Measurements from ENCODE around the gene COL23A1.
"Not testable (repeated sequence)": the region's sequence is repeated elsewhere in the genome, so short reads cannot be mapped to it uniquely, and the experiment has no call there.

COL23A1 gene

DNA sequence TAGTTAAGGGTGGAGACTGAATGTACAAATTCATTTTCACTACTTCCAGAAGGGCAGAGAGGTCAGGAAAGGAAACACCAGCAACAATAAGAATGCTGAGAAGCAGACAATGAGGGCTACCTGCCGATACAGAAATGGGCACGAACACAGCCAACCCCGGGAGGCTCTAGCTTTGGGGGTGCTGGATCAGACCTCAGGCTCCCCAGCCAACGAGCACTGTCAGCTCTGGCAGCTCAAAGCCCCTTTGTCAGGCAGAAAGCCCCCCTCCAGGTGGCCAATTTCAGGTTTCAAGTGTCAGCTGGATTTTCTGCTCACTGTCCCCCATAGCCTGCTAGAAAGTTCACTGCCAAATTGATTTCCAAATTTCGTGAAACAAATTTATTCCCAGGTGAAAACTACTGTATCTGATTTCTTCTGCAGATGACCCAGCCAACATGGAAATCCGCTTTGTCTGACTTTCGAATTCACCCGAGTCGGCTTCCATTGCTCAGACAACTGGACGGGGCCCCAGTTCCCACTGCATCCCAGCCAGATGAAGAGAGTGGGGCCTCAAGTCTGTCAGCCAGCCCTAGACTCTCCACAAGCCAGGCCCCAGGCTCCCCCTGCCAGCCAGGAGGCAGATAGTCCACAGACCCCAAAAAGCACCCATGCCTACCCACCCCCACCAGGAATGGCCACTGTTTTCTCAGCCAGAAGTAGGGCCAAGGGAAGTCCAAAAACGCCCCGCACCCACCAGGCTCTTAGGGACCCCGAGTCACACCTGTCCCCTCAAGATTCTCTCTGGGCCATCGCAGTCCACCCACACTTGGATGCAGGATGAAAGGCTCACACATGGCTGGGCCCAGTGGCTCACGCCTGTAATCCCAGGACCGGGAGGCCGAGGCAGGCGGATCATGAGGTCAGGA, 261.1 kb downstream of the COL23A1 start:
- DNase-seq: no peak

DNA sequence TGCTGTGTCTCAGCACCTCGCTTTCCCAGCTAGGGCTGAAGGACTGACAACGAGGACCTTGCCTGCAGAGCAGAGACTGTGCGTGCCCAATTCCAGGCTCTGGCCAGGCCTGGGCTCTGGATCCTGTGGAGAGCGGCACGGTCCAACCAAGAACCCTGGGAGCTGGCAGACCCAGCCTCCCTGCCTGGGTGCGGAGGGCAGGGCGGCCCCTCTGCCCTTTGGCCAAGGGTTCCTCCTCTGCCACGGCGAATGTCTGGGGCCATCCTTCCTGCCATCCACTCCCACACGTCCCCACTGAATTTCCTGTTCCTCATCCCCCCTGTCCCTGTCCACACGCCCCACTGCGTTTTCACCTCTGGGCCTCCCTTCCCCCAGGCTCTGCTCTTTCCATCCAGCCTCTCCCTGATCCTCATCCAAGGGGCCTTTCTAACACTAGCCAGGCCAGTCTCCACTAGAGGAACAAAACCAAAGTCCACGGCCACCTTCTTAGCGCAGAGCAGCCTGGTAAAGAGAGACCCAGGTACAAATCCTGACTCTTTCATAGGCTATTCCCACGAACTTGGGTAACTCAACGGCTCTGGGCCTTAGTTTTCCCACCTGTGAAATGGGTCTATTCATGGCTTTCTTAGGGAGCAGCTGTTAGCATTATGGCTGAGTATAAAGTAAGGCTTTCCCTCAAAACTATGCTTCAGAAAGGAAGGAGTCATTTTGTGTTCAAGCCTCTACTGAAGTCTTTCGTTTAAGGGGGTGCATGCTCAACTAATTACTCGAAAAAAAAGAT, 262.1 kb downstream of the COL23A1 start:
- no peak for DNase-seq

DNA sequence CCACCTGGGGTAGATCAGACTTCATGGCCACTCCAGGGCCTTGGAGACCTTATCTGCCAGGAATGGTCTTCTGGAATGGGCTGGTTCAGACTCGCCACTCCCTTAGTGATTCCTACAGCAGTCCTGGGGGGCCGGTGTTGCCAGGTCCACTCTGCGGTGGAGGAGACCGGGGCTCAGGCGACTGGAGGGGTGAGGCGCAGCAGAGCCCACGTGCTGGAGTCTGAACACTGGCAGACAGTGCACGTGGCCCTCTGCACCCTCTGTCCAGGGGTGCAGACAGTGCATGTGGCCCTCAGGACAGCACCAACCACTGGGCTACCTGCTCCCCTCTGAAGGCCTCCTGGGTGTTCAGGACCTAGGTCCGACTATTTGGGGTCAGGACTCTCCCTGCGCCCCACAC, 262.7 kb downstream of the COL23A1 start:
- no peak for DNase-seq

DNA sequence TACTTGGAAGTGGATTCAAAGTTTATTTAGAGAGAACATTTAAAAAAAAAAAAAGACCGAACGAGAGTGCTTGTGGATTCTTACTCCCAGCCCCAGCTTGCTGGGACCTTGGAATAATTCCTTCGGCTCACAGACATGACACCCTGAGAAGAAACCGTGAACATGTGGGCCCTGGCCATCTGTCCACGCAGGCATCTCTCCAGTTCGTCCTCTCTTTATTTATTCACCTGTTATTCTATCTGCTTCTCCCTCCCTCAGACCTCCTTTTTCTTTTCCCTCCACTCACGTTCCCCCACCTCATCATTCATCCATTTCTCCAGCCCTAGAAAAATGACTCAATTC, 263.8 kb downstream of the COL23A1 start:
- no peak for DNase-seq

DNA sequence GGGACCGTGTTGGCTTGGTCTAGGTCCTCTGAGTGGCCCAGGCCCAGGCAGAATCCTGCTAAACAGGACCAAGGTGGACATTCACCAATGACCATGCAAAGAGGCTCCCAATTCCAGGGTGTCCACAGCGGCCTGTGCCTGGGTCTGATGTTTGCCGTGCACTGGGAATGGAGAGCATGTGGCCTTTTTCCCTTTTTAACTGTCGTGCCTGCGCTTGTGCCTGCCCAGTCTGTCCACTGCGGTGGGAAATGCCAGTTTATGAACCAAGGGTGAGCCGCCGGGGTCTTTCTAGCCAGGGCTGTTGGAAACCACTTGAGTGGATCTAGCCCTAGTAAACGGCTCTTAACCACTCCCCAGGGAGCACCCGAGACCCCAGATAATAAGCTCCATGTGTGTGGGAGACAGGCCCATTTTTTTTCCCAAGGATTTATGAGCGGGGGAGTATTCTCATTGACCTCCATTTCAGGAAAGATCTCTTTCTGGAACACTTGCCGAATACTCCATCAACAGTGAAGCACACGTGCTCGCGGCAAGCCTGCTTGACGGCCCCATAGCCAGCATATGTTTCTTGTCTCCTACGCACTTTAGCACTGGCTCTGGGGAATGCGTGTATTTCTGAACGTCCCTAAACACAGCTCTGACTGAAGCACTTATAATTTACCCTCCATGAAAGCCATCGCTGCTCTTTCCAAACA, 264.4 kb downstream of the COL23A1 start:
- DNase-seq: no peak

DNA sequence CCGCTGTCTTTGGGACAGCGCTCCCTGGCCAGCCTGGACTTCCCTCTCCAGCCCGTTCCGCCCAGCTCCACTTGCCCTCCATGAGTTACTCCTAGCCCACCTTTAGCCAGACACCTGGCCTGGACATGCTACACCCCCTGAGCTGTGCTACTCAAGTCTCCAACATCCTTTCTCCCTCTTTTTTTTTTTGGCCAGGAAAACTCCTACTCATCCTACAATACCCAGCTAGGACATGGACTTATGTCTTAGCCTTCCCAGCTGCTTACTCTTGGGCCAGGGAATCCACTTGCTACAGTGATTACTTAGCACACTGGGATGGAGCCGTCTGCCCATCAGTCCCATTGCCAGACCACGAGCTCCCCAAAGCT, 264.9 kb downstream of the COL23A1 start:
- DNase-seq: no peak

DNA sequence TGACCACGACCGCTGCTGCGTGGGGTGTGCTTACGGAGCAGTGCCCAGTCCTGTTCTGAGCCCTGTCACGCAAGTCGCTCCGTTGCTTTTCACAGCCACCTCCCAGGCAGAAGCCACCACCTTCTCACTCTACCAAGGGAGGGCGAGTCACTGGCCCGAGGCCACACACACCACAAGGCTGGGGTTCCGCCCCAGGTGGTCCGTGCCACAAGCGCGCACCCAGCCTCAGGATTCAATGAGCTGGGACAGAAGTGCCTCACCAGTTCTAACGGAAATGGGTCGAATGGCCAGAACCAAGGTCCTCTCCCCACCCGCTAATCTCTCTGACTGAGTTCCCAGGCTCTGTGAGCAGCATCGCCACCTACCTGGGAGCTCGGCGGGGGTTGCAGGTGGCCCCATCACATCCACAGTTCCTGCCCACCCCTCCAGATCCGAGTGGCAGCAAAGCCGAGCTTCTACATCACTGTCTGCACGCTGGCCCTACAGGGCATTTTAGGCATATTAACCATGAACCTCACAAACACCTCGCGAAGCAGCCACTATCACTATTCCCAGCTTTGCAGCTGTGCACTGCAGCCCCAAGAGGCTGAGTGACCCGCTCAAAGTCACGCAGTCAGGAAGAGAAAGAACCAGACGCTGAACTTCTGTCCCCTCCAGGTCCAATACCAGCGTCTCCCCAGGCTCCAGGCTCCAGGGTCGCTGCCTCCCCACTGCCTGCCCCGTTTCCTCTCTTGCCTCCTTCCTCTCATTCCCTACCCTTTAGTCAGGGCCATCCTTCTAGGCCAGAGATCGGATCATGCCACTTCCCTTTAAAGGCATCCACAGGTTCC, 265.5 kb downstream of the COL23A1 start:
- no peak for DNase-seq

DNA sequence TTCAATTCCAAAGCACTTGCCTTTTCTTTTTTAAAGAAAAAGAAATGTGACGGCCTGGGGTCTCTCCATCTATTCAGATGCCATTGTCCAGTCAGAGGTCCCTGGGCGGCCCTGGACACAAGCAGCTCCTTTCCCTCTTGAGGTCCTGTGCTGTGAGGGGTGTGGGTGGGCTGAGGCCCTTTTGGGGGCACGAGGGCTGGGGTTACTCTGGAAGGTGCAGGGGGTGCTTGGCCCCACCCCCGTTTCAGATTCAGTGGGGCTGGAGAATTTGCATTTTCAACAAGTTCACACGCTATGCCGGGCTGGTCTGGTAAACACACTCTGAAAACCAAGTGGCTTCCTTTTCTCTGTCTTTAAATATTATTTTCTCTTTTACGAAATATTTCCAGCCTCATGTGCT, 266.2 kb downstream of the COL23A1 start:
- no peak for DNase-seq

DNA sequence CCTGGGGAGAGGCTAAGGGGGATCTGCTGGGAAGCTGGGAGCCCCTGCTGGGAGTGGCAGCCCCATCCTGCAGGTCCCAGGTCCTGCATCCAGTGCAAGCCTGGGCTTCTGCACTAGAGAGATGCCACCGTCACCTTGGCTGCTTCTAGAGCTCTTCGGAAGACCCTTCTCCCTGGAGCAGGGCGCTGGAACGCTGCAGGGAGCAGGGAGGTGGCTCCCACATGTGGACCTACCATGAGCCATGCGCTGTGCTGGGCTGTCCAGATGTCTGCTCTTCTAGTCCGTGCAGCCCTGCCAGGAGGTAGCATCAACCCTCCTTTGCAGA, 266.7 kb downstream of the COL23A1 start:
- DNase-seq: no peak

DNA sequence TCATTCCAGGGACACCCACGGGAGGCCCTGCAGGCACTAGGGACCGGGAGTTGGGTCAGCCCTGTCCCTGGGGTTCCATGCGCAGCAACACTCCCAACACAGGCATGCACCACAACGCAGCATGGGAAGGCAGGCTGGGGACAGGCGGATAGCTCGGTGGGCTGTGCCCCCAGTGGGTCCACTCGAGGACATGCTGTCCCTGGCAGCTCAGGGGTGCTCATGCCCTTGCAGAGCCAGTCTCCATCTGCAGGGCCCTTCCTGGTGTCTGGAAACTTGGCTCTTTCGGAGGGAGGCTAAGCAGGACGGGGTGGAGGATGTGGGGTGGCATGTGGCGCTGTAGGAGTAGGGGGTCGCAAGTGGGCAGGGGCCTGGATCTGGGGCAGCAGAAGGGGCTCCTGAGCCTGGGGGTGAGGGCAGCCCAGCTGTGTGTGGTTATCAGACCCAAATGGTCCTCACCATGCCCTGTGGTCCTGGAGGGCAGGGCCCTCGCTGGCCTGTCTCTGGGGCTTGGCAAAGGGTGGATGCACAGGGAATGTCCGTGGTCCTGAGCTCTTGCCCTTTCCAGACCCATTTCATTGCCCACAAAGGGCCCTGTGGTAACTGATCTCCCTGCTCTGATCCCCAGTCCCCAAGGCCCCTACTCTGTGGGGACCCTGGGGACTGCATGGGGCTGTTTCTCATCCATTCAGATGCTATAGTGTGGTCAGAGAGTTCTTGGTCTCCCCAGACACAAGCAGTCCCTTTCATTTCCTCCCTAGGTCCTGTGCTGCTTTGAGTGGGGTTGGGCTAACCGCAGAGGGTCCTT, 267.3 kb downstream of the COL23A1 start:
- DNase-seq: no peak

DNA sequence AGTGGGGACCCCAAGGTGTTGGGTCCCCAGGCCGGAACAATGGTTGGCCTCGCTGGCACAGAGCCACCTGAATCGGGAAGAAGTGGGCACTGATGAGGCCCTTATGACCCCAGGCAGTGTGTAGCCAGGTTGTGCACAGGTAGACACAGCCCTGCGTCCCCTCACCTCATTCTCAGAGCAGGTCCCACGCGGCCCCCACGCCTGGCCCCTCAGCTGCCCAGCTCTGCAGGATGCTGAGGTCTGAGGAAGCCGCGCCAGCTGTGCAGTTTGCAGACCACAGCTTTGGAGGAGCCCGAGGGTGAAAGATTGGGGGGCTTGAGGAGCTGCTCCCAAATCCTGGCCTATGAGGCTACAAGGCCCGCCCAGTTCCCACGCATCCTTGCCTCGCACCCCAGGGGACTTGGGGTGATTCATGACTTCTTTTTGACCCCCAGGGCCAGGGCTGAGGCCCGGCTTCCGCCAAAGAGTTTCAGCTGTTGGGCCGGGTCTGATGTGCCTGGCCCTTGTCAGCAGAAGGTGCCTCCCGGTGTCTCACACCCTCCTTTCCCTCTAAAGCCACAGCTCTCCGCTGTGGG, 269.8 kb downstream of the COL23A1 start:
- DNase-seq: no peak

DNA sequence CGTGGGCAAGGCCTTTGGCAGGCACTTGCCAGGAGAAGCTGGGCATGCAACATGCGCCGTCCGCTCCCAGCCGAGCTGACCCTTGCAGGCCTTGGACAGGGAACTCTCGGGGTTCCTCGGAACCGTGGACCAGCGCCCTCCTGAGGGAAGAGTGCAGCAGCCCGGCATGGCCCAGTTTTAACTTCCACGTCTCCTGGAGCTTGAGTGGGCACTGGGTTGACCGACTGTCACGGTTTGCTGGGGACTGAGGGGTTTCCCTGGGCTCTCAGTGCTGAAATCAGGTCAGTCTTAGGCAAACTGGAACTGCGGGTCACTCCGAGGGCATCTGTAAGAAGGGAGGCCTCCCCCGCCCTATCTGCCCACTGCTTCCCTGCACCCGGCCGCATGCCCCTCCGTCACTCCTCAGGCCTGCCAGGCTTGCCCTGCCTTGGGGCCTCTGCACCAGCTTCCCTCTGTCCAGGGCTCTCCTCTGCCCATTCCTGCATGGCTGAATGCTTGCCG, 270.6 kb downstream of the COL23A1 start:
- DNase-seq: no peak

DNA sequence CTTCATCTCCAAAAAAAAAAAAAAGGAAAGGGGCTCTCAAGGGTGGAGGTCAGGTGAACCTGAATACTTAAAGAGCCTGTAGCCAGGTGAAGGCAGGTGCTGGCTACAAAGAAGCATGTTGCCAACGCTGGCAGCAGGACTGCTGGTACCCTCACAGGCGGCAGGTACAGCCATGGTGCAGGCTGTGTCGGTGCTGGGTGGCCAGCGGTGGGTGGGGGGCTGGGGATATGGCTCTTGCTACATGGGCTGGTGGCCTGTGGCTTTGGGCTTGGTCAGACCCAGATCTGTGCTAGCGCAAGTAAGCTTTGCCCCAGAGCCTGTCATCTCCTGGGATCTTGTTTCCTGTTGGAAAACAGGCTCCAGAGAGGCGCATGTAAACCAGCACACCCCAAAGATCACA, 271.3 kb downstream of the COL23A1 start:
- no peak for DNase-seq

DNA sequence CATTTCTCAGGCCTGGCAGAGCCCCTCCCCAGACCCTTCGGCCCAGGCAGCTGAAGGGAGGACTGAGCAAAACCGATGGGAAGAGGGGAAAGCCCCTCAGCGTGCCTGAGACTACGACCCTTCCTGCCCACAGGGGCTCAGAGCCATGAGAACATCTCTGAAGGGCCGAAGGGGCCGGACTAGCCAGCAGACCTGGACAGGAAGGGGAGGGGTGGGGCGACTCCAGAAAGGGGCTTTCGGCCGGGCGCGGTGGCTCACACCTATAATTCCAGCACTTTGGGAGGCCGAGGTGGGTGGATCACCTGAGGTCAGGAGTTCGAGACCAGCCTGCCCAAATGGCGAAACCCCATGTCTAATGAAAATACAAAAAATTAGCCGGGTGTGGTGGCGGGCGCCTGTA, 271.8 kb downstream of the COL23A1 start:
- DNase-seq: no peak

DNA sequence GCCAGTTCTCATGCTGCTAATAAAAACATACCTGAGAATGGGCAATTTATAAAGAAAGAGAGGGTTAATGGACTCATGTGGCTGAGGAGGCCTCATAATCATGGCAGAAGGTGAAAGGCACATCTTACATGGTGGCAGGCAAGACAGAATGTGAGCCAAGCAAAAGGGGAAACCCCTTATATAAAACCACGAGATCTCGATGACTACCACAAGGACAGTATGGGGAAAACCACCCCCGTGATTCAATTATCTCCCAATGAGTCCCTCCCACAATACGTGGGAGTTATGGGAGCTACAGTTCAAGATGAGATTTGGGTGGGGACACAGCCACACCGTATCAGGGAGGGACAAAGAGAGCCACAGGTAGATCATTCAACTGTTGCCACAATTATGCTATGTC, 272.5 kb downstream of the COL23A1 start:
- not testable (repeated sequence) for DNase-seq

DNA sequence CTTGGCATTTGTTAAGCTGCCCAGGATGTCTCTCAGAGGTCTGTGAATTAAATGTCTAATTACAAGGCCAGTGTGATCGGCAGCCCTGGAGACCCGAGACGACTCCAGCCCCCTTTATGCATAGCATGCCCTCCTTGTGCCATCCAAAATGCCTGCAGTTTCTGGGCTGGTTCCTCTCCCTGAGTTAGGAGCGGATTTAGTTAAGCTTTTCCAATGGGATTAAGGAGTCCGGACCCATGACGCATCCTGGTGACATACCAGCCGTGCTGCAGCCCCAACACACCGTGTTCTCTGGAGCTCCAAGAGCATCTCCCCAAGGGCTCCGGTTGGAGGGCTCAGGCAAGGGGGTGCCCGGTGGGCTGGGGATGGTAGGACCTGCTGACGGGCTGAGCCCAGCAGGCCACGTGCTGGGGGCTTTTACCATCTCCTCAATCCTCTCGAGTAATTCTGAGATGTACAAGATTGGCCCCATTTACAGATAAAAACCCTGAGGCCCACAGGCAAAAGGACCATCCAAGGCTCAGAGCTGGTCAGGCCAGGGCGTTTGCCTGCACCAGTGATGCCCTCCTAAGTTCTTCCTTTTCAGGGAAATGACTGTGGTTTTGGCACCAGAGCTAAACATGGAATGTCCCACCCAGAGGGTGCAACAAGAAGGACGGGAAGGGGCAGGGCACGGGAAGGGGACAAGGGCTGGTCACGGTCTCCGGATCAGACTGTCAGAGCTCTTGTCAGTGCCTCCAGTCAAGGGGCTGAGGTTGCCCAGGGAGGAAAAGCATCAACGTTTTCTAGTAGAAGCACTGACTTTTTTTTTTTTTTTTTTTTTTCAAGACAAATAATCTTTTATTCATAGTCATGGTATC, 275.0 kb downstream of the COL23A1 start:
- DNase-seq: no peak

DNA sequence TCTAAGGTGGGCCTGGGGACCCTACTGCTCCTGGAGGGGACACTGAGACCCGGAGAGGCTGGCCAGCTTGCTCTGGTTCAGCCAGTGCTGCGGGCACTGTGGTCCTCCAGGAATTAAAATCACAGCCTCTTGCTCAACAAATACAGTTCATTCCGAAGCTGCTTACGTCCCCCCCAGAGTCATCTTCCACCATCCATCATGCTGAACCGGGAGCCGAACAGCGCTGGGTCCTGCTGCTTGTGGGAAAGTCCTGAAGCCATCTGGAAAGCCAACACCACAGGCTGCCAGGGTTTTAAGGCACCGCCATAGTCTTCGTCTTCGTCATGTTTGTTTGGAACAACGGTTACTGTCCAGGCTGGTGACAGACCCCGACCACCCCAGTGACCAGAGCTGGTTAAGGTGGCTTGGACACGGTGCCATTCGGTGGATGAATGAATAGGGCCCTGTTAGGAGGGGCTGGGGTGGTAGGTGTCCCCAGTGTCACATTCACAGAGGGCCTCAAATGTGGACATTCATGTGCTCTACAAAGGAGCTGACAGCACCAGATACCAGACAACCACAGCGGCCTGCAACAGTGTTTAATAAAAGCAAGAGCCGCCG, 276.0 kb downstream of the COL23A1 start:
- no peak for DNase-seq

DNA sequence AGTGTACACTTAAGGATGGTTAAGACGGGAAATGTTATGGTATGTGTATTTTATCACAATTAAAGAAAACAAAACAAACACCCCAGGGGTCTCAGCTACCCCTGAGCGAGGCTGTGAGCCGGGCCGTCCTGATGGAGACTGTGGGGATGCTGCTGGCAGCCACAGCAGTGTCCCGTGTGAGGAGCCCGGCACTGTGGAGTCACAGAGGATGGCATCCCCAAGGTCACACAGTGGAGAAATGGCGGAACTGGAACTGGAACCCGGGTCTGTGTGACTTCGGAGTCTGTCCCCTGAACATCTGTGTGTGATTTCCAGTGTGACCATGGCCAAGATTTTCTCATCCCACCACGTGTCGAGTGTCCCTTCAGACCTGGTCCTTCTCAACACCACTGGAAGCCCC, 276.9 kb downstream of the COL23A1 start:
- DNase-seq: no peak

DNA sequence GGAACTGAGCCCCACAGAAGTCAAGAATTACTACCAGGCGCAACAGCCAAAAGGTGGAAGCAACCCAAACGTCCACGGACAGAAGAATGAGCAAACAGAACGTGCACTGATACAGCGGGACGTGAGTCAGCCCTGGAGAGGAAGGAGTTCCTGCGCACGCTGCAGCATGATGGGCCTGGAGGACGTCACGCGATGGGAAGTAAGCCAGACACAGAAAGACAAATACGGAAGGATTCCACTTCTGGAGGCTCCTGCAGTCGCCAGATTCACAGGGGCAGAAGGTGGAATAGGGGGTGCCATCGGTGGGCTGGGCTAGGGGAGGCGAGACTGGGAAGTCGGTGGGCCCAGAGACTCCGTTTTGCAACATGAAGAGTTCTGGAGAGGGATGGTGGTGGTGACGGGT, 277.3 kb downstream of the COL23A1 start:
- no peak for DNase-seq

Measured in DMS79 treated with DMSO at 0.1 percent for 48 hours (cell line).